SK-N-DZ (cell line): Measurements from ENCODE around the gene NPTXR.
A peak's percentile ranks its signal among the peaks of the same experiment; 100 is the strongest.

Experiments
- DNase-seq: peaks from one replicate; pipeline ENCODE4 v3.0.0-alpha.2; 2015; ENCODE audit warnings: low spot score

The NPTXR gene

DNA sequence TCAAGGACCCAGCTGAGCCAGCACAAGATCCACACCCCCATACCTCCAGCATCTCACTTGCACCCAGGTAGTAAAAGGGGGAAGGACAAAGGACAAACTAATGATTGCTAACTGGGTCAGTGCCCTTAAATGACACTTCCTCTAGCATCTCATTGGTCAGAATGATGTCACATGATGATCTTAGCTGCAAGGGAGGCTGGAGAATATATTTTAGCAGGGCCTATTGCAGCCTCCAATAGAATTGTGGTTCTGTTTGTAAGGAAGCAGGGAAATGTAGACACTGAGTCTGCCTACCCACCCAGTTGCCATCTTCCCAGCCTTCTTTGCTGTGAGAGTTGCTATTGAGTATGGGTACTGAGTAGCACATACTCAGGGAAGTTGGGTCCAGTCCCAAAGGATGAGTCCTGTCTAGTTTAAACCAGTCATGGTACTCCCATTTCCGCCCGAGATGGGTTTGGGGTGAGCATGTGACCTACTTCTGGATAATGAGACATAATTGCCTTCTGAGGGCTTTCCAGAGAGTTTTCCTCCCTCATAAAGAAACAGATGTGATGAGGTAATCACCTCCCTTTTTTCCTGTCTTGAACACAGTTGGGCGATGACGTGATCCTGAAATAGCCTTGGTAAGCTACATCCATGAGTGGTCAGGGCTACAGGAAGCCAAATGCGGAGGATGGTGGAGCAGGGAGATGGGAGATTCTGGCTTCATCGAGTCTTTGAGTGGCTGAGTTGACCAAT lies 44.4 kb downstream of the NPTXR start:
- DNase-seq, result no peak

DNA sequence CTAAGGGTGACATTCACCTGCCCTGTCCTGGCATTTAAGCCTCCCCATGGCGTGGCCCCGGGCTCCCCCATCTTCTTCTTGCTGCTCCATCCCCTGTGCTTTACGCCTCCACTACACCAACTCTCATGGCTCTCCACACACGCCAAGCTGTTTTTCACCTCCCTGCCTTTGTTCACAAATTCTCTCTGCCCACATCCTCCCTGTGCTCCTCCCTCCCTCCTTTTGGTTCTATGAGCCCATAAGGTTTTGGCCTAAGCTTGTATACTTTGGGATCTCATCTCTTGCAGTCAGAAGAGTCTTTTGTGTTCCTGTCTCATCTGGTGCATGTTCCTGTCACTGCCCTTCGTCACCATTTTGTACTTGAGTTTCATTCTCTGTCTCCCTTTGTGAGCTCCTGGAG lies 45.3 kb downstream of the NPTXR start:
- no peak for DNase-seq

DNA sequence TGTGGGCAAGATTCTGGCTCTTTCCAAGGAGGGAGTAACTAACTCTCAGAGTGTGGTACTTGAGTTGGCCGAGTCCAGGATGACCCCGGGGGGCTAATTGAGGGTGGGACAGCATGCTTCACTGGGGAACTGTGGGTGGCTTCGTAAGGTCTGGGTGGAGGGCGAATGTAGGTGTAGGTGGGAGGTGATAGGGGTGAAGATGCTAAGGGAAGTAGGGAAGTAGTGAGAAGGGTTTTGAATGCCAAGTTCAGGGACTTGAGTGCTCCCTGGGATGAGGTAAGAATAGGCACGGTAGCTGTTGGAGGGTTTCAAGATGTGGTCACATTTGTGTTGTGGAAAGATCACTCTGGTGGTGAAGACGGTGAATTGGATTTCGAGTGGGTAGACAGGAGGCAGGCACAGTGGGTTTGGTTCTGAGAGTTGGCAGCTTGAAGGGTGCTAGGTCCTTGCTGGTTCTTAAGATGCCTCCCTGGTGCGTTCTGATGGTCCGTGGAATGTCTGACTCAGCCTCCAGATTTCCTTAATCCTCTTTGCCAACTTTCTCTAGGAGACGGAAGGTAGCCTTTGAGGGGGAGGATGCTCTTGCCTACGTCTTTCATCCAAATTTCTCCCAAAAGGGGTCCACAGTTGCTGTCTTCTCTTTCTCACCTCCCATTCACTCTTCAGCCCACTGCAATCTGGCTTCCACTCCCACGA lies 47.4 kb downstream of the NPTXR start:
- DNase-seq, result no peak

- DNase-seq, result no peak
Measured at GRCh38 chr22:38795569-38795968, 48.3 kb downstream of the NPTXR start.

DNA sequence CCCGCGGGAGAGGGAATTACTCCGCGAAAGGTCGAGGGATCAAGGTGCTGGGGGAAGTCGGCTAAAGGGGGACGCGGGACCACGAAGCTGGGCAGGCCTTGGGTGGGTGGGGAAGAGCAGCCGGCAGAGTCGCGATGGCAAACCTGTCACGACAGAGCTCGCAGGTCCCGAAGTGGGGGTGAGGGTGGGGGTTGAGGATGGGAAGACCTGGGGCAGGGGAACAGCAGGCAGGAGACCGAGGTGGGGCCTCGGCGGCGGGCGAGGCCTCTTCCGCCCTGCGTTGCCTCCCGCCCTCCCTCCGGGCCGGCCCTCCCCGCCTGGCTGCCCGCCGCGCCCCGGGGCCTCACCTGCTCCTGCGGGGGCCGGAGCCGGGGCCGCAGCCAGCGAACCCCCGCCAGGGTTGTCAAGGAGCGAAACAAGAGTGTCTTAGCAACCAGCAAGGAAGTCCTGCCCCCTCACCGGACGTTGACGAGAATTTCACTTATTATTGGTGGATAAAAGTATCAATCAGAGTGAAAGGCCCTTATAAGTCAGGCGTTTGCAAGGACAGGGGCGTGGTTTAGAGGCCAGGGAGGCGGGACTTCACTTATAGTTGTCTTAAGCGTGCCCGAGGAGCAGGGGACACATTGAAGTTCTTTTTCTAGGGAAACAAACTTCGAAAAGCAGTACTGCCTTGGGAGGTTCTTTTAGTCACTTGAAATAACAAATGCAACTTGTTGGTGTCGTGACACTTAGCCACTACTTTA lies 49.9 kb downstream of the NPTXR start, which contains the start of gene DNAL4:
TSS of gene DNAL4 (minus strand) at position 423 of the 746 bp plus-strand sequence. CDS start 11,412 bp downstream, outside the sequence.
- DNase-seq, result peak; percentile 98

DNA sequence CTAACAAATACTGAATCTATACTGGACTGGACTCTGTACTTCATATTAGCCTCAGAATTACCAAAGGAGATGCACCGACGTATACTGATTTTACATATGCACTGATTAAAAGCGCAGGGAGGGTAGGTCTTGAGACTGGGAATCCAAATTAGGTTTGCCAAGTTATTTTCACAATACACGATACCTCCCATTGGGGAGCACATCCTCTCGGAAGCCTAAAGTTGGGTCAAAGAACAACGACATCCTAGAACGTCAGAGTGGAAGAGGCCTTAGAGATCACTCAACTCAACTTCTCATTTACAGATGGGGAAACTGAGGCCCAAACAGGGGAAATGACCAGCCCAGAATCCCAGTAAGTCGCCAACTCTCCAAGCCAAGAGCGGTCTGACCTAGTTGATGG lies 50.5 kb downstream of the NPTXR start:
- no peak for DNase-seq

DNA sequence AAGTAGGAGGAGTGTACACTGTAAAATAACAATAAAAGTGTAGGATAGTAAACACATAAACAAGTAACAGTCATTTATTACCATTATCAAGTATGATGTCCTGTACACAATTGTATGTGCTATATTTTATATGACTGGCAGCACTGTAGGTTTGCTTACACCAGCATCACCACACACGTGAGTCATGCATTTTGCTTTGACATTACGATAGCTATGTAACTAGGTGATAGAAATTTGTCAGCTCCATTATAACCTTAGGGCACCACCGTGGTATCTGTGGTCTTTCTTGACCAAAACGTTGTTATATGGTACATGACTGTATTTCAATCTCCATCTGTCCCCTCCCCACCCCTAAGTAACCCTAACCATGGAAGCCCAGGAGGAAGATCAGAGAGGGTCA lies 51.0 kb downstream of the NPTXR start:
- DNase-seq, result no peak

DNA sequence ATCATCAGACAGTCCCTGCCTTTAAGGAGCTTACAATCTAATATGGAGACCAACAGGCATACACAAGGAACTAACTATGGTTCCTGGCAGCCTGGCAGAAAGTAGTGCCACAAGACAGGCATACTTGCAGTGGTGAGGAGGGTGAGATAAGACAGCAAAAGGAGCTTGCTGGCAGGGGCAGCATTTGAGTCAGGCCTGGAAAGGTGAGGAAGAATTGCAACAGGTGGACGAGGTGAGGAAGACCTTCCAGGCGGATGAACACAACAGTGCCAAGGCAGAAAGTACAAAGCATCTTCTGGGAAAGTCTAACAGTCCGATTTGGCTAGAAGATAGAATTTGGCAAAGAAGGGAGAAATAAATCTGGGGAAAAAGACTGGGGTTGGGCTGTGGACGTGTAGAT lies 54.2 kb downstream of the NPTXR start:
- DNase-seq, result no peak

- DNase-seq, result no peak
Measured at GRCh38 chr22:38788846-38789245, 55.0 kb downstream of the NPTXR start.

DNA sequence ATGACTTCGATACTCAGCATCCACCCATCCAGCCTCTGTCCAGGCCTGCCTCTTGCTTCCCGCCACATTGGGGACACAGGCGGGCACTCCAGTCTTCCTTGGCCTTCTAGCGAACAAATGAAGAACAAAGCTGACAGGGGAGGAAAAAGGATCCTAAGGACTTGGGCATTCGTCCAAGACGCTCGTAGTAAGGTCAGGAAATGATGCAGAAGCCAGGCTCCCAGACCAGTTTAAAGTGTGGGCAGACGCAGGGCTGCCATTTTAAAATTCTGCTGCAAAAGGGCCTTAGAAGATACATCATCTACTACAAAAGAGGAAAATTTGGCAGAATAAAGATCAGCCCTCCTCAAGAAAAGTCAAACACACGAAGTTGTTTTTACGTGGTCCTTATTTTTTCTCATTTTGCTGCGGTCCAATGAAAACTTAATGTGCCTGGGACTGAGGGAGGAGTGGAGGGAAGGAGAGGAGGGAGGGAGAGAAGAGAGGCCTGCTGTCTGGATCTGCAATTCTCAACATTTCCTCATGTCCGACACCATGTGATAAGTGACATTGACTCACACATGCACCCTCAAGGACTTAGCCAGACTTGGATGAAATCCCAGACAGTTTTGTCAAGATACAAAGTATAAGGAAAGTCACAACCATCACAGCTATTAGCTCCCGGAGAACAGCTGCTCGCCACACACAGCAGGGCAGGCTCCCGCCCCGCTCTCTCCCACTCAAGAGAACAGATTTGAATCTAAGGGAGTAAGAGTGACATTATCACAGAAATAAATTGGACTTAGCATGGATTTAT lies 55.6 kb downstream of the NPTXR start:
- DNase-seq, result no peak

GRCh38 chr22:38786631-38787030 lies 57.2 kb downstream of the NPTXR start:
- no peak for DNase-seq

DNA sequence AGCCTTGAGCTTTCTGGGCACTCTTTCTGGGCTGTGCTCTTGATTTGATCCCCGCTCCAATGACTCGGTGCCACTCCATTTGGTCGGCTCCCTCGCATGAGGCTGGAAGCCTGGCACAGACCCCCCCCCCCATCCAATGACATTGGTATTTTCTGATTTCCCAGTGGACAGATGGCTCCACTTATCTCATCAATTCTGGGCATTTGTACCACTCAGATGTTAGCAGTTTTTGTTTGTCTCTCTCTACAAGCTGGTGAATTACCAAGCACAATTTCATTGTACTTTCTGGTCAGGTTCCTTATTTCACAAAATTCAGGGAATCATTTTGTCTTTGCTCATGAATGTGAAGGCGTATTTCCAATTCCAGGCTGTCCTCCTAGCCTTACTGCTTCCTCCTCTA lies 59.0 kb downstream of the NPTXR start:
- no peak for DNase-seq

- no peak for DNase-seq
Measured at GRCh38 chr22:38784035-38784434, 59.8 kb downstream of the NPTXR start.

DNA sequence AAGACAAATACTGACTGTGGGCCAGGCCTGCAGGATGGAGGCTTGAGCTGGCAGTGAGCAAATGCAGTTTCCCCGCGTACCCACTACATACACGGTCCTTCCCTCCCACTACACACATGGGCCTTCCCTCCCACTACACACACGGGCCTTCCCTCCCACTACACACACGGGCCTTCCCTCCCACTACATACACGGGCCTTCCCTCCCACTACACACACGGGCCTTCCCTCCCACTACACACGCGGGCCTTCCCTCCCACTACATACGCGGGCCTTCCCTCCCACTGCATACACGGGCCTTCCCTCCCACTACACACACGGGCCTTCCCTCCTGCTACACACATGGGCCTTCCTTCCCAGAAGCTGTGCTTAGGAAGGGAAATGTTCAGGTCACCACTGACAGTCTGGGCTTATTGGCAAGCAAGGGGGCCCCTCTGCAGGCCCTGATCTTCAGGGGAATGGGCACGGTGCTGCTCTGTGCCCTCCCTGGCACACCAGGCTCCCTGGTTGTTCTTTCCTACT lies 60.7 kb downstream of the NPTXR start:
- no peak for DNase-seq

GRCh38 chr22:38782402-38783094 lies 61.3 kb downstream of the NPTXR start:
- peak; percentile 75 for DNase-seq

DNA sequence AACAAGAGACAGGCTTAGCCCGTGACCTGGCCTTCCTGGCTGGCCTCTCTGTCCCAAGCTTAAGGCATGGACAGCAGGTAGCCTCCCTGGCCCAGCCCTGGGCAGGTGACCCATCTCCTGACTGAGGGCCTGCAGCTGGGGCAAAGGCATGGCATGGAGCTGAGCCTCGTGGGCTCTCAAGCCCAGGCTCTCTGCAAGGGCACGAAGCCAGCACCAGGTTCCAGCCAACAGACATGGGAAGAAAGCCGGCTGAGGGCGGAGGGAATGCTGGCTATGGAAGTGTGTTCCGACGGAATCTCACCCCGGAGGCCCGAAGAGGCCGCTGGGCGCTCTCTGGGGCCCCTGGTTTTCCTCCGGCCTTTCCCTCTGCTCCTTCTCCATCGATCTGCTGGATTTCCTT lies 62.8 kb downstream of the NPTXR start:
- no peak for DNase-seq

DNA sequence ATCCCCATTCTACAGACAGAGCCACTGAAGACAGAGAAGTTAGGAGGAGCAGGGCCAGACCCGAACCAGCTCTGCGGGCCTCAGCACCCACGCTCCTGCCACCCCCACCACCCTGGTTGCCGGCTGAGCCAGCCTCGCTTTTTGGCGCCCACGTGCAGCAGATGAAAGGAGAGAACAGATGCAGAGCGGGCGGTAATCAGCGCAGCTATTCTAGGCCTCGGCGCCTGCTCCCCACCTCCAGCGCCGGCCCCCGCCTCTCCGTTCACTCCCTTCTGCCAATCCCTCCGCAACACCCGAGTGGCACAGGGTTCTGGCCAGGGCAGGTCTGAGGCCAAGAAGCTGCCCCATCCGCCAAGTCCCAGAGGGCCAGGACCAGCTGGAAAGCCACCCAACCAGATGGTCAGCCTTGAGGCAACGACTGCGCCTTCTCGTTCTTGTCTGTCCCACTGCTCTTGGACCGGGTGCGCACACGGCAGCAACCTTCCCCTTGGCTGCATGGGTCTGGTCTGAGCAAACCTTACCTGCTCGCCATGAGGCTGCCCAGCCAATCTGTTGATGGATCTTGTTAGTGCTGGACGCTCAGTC lies 66.6 kb downstream of the NPTXR start:
- DNase-seq, result no peak

- no peak for DNase-seq
Measured at GRCh38 chr22:38776086-38776485, 67.7 kb downstream of the NPTXR start.

- DNase-seq, result no peak
Measured at GRCh38 chr22:38775656-38776055, 68.2 kb downstream of the NPTXR start.

GRCh38 chr22:38774496-38775166 lies 69.2 kb downstream of the NPTXR start:
- no peak for DNase-seq
